Eye (tissue), 1 donor: ENCODE results near the gene HLA-DOA.
A peak's percentile ranks its signal among the peaks of the same experiment; 100 is the strongest.

ENCODE experiments used
- DNase-seq: peaks from one replicate; pipeline ENCODE4 v3.0.0-alpha.2; 2015

HLA-DOA gene

DNA sequence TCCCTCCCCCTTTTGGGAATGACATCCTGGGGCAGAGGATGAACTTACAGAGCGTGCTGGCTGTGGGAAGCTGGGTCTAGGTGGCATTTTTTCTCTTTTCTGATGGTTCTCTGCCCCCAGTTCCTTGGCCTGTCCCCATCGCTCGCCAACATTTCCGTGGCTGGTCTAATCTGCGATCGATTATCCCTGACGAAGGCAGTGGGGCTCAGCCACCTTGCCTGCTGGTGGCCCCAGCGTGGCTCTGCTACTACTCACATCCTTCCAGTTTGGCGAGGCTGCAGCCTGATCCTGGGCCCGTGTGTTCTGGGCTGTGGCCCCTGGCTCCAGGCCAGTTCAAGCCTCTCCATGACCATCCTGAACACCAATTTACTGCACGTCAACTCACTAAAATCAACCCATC is 6.4 kb upstream of the HLA-DOA start:
- no peak for DNase-seq

GRCh38 chr6:33014841-33015634 is 5.6 kb upstream of the HLA-DOA start:
- DNase-seq = peak; percentile 94

DNA sequence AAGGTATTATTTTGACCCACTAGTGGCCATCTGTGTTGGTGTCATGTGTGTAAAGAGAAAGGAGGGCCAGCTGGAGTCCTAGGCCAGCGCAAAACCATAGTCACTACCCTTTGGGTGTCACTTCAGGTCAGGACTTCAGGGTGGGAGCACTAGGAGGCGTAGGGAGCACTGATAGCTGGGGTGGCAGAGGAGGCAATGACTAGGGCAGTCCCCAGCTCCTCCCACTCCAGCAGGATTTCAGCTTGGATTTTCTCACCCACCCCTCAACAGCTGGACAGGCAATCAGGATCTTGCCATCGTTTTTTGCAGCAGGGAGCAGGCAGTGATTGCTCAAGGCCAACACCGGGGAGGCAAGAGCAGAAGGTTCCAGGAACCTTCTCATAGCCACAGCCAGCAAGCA is 4.2 kb upstream of the HLA-DOA start:
- DNase-seq = no peak

DNA sequence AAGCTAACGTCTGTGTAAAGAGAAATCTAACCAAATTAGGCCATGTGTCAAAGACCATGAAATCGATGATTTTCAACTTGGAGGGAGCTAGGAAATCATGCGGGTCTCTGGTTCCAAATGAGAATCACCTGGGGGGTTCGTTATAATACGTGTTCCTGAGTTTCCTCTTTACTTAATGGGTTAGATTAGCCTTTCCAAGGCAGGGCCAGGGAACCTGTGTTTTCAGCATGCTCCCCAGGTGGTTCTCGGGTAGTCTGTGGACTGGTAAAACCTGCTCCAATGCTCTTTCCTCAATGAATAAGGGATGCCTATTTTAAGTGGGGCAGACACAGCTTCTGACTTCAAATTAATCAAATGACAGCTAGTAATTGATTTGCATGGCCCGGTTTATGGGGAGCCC is 965 bp upstream of the HLA-DOA start:
- DNase-seq = no peak

DNA sequence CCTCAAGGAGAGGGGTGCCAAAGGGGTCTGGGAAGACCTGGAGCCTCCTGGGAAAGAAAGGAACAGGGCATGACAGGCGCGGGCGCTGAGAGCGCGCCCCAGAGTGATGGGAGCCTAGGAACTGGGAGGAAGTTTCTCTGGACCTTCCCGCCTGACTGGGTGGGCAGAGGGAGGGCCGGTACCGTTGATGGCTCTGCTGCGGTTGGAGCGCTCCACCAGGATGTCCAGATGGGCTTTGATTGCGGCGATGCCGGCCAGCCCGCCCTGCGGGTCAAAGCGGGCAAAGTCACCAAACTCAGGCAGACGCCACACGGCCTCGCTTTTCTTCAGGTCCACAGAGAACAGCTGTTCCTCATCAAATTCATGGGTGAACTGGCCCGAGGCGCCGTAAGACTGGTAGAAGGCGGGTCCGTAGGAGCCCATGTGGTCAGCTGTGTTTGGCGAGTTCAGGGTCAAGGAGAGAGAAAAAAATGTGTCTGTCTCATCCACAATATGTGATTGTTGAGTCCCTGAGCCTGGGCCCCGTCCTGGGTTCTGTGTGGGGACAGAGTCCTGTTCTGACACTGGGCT is 1.5 kb downstream of the HLA-DOA start:
- no peak for DNase-seq

DNA sequence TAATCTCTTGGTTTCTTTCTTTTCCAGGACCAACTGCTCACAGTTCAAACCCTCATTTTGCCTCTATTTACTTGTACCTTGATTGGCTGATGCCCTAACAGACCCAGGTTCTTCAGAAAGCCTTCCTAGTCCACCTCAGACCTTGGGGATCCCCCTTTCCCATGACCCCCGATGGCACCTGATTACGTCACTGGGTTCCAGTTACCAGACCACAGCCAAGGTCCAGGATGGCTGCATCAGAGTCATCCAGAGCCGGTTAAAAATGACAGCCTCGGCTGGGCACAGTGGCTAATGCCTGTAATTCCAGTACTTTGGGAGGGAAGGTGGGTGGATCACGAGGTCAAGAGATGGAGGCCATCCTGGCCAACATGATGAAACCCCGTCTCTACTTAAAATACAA is 4.5 kb downstream of the HLA-DOA start:
- no peak for DNase-seq

DNA sequence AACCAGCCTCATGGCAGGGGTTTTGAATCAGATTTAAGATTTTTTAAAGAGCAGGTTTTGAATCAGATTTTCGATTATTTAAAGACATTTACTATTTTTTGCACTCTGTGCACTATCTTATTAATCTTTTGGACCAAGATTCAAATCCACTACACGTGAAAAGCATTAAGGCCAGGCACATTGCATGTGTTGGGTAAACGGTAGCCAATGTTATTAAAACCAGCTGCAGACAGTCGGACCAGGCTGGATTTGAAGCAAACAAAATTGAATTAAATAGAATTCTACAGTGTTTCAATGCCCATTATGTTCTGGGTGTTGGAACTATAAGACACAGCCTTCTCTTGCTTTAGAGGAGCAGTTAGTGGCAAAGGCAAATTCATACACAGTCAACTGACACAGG is 7.7 kb downstream of the HLA-DOA start:
- no peak for DNase-seq

DNA sequence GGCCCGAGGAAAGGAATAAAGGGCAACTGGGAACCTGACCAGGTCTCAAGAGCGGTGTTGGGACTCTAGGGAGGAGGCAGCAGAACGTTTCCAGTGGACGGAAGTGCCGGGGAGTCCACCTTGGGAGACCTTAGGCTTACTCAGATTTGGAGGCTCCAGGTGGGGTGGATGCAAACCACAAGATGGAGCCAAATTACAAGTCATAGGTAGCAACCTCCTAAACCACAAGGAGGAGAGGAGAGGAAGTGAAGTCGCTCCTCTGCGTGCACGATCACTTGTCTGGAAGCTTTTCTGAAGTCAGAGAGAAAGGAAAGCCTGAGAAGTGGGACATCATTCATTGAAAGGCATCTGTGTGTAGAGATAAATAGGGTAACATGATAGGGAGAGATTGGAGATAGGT is 9.3 kb downstream of the HLA-DOA start:
- no peak for DNase-seq

- DNase-seq = no peak
Observed at GRCh38 chr6:32995448-32995847, 13.9 kb downstream of the HLA-DOA start.

DNA sequence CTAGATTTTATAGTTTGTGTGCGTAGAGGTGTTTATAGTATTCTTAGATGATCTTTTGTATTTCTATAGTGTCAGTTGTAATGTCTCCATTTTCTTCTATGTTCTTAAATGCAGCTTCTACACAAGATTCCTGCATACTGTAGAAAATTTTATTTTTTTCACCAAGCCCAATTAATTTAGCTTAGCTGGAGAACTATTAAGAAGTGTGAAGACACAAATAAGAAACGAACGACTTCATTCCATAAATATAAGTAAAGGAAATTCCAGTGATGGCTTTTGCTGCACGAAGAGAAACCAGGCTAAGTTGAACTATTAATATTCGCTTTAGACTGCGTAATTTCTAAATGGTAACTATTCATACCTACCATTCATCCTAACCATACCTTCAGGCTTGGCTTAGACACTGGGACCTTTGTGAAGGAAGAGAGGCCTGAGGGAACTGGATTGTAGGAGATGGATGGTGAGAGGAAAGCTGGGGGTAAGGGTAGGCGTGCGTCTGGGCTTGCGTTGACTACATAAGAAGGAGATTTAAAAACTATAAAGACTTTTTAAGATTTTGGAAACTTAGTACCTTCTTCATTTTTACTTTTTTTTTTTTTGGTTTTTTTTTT is 15.9 kb downstream of the HLA-DOA start:
- no peak for DNase-seq

DNA sequence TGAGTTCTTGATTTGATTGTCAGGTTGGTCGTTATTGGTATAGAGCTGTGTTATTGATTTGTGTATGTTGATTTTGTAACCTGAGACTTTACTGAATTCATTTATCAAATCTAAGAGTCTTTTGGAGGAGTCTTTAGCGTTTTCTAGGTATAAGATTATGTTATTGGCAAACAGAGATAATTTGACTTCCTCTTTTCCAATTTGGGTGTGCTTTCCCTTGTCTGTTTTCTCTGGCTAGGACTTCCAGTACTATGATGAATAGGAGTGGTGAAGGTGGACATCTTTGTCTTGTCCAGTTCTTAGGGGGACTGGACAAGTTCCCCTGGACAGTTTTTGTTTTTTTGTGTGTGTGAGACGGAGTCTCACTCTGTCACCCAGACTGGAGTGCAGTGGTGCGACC is 17.4 kb downstream of the HLA-DOA start:
- no peak for DNase-seq

DNA sequence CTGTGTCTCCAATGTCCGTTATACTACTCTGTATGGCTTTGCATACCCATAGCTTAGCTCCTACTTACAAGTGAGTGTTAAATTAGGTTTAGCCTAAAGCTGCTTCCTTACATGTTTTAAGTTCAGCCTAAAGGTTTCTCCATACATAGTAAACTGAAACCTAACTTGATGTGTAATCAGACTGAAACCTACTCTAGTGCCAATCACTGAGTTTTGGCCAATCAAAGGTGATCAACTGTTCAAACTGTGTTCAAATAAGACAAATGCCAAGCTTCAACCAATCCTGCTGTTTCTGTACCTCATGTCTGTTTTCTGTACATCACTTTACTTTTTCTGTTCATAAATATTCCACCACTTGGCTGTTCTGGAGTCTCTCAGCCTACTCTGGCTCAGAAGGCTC is 20.0 kb downstream of the HLA-DOA start:
- no peak for DNase-seq

DNA sequence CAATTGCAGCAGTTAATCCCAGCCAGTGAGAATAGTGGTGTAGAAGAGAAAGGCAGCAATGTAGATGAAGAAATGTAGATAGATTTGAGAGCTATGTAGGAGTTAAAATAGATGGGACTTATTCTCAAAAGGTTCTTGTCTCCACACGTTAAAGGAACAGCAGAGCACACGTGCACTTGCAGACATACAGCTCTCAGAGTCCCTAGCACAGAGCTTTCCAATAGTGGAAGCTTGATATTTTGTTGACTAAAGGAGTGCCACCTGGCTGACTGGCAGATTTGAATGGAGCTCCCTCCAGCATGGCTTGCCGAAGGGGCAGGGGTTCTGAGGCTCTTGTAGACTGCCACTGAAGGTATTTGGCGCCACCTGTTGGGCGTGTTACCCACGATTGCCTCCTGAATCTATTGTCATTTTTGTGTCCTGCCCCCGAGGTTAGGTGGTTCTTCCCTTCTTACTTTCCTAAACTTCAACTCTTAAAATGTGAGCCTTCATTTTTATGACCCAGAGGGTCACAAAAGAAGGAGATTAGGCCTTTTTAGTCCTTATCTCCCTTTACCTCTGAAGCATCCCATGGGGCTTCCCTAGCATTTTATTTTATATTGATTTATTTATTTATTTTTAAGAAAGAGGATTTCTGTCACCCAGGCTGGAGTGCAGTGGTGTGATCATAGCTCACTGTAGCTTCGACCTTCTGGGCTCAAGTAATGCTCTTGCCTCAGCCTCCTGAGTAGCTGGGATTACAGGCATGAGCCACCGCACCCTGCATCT is 24.6 kb downstream of the HLA-DOA start:
- peak; percentile 94 for DNase-seq

GRCh38 chr6:32983964-32984621 is 25.3 kb downstream of the HLA-DOA start:
- peak; percentile 16 for DNase-seq

- DNase-seq = no peak
Observed at GRCh38 chr6:32983493-32983848, 25.9 kb downstream of the HLA-DOA start.

DNA sequence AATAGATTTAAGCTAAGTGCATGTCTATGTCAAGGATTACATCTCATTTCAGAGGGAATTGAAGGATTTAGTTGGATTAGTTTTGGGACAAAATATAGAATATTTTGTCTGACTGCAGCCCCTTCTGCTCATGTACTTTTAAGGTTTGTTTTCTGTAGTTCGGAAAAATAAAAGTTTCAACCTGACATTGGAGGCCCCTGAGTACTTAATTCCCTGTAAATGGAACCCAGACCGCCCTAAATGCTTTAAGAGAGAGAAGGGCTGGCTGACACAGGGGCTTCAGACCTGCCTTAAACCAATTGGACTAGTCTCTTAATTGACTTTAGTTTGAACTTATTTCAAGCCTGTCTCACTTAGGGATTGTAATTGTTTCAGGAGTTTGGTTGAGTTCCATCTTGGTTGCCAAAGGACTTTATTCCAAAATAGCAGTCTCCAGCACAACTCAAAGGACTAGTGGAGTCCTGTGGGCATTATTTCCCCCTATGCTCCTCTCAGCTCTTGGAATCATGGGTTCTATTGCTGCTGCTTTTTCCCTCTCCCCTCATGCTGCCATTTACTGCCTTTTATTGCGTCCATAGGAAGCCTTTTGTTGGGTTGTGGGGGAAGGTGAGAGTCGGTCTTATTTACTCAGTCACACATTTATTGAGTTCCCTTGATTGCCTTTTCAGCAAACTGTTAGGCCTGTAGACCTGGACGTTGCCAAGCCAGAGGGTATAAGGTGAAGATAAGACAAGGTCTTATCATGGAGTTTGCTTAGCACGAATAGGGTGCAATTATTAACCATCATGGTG is 26.5 kb downstream of the HLA-DOA start:
- peak; percentile 38 for DNase-seq

DNA sequence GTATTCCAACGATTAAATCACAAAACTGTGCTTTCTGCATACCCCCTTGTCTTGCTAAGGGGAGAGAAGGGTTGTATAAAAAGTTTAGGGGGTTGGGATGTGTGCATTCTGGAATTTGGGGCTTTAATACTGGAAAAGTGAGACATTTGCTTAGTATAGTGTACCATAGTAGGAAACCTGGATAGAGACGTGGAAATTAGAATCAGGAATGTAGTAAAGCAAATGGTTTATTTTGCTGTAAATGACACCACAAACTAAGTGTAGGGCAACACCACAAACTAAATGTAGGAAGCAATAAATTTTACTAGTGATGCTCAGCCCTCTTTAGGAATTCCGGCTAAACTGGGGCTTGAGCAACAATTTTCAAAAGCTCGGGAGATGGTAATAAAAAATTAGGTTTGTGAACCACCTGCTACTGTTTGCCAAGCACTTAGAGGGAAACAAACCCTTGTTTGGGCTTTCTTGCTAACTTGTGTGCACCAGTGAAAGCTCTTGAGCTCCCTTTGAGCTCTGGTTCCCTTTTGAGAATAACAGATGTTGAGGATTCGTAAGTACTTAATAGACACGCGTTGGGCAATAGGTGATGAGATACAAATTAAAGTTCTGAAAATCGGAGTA is 27.2 kb downstream of the HLA-DOA start:
- DNase-seq = peak; percentile 35

- no peak for DNase-seq
Observed at GRCh38 chr6:32980488-32981038, 28.8 kb downstream of the HLA-DOA start.

DNA sequence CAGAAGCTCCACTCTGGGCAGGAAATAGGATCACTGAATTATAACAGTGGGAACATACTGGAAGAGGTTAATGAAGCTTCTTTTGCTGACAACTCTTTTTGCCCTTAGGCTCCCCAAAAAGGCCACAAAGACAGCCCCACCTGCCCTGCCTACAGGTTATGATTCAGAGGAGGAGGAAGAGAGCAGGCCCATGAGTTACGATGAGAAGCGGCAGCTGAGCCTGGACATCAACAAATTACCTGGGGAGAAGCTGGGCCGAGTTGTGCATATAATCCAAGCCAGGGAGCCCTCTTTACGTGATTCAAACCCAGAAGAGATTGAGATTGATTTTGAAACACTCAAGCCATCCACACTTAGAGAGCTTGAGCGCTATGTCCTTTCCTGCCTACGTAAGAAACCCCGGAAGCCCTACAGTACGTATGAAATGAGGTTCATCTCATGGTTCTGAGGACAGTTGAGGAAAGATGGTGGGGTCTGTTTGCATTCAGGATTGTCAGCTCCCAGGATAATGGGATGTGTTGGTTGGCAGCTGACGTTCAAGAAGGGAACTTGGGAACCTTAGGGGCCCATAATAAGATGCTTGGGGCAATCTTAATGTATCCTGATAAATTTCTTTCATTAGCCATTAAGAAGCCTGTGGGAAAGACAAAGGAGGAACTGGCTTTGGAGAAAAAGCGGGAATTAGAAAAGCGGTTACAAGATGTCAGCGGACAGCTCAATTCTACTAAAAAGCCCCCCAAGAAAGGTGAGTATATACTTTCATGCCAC is 29.5 kb downstream of the HLA-DOA start:
- no peak for DNase-seq

DNA sequence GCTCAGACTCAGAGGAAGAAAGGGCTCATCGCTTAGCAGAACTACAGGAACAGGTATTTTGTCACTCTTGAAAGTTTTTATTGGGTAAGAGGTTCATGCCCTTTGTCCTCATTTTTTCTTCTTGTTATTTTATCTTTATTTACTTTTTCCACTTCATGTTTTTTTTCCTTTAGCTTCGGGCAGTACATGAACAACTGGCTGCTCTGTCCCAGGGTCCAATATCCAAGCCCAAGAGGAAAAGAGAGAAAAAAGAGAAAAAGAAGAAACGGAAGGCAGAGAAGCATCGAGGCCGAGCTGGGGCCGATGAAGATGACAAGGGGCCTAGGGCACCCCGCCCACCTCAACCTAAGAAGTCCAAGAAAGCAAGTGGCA is 31.5 kb downstream of the HLA-DOA start:
- no peak for DNase-seq
